ENCODE results near the gene TAGLN. TPM values are rescaled to one million over a fixed set of nuclear protein-coding genes. Genes with fewer than 3 reads are reported as not detected.

Gene TAGLN
- total and polyA plus RNA-seq, 2 of the 8 experiments (the other 6 are each of a cell fraction or from before 2014, with no cell fraction given), result 140 to 300 TPM

DNA sequence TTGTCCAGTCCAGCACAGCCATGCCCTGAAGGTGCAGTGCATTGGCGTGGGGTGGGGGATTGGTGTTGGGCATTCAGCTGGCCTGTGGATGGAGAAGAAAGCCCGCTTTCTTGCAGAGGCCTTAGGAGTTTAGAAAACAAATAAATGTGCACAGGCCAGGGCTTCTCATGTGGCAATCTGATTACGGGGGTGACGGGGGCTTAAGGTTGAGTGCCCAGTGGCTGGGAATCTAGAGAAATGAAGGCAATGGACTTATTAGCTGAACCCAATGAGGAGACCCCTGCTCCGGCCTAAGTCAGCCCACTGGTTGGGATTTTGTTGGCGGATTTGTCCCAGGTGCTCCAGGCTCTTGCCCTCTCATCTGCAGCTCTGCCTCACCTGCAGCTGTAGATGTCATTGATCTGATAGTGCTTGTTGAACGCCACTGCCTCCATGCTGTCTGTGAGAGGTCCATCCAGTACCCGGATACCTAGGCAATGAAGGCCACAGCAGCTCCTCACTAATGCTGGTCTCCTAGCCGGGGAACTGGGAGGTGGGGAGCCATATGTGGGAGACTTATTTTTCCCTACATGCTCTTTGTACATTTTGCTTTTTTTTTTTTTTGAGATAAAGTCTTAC is 26.5 kb downstream of the TAGLN start:
- no peak overlapping the region for H2BK120ac ChIP-seq (replicated peaks; ENCODE audit: low read depth, low read length)
- H3K56ac ChIP-seq (replicated peaks; ENCODE audit: insufficient read length, low read depth, low read length), result no peak overlapping the region
- H4K20me1 ChIP-seq (replicated peaks in 1 of 2; ENCODE audit: control insufficient read depth in 1 of 2, insufficient read depth in 2 of 2, low read length in 2 of 2), result peaks cover 1 to 2% of the 10 kb centered on the region in 2 experiments
- H3K23me2 ChIP-seq (ENCODE audit: low read depth, low read length), result no peaks in the 10 kb centered on the region
- H2BK20ac ChIP-seq (ENCODE audit: low read length), result no peak overlapping the region
- H3K9me3 ChIP-seq (ENCODE audit: insufficient read depth in 2 of 2, low read depth in 1 of 2, low read length in 1 of 2), result no peaks in the 10 kb centered on the region
- H2AK5ac ChIP-seq (ENCODE audit: low read depth, low read length), result no peak overlapping the region
- FAIRE-seq, result no peak
- H3K14ac ChIP-seq (ENCODE audit: insufficient read length), result no peak overlapping the region
- no peak overlapping the region for H4K91ac ChIP-seq (replicated peaks; ENCODE audit: insufficient read length, low read length)
- POLR2A ChIA-PET (ENCODE audit: partially characterized antibody), result interaction anchor here (1.7 to 2.6 kb wide), 3 partner anchors 23 to 50 kb away, joined by 6 to 11 read pairs (median 7); no protein-coding TSS in a partner anchor
- H2AFZ ChIP-seq (ENCODE audit: low read length), result no peak overlapping the region
- peaks cover 7% of the 10 kb centered on the region; the same call in 1 of the 2 replicates for H3K79me1 ChIP-seq (ENCODE audit: low read depth, low read length)
- no peak overlapping the region for H3K27ac ChIP-seq (ENCODE audit: low read depth, low read length)
- no peak overlapping the region for H3K4ac ChIP-seq (replicated peaks; ENCODE audit: insufficient read length, low read depth, low read length)
- 91% methylated on average over 9 of the region's 9 CpGs; no CpG with 5 or more reads in 1 of the 2 experiments for WGBS, 2 experiments (ENCODE audit: extremely low coverage in 1 of 2, insufficient coverage in 1 of 2, insufficient read length in 1 of 2, insufficient replicate concordance in 2 of 2, low coverage in 1 of 2, low lambda C conversion rate in 2 of 2, missing lambda C conversion rate in 1 of 2)
- H3K36me3 ChIP-seq (ENCODE audit: control insufficient read depth in 2 of 4, insufficient read depth in 4 of 4, low read length in 3 of 4), result peaks cover 7 to 25% (median 16%) of the 10 kb centered on the region in 4 experiments; a peak in 6 of 8 replicates
- peak overlapping the region; percentile 41; the same call in 1 of the 2 replicates for H4K8ac ChIP-seq (ENCODE audit: extremely low read depth, insufficient read depth, low read length)
- H3K27me3 ChIP-seq (replicated peaks in 1 of 4; ENCODE audit: control insufficient read depth in 3 of 4, extremely low read depth in 1 of 4, insufficient read depth in 3 of 4, low read length in 3 of 4), result no peaks in the 10 kb centered on the region
- no peak overlapping the region for H3K4me2 ChIP-seq (ENCODE audit: insufficient read depth in 1 of 2, low read depth in 2 of 2, low read length in 2 of 2)
- no peak overlapping the region for H3K18ac ChIP-seq (ENCODE audit: extremely low read depth, low read length)
- no peak overlapping the region for H3K4me3 ChIP-seq (ENCODE audit: extremely low read depth in 1 of 4, insufficient read depth in 2 of 4, low read depth in 3 of 4, low read length in 4 of 4)
- no peak overlapping the region for H2BK12ac ChIP-seq (ENCODE audit: low read depth, low read length)
- no peaks in the 10 kb centered on the region for H3K4me1 ChIP-seq (replicated peaks in 1 of 4; ENCODE audit: control insufficient read depth in 3 of 4, insufficient read depth in 4 of 4, low read length in 3 of 4)
- no peak overlapping the region for H4K5ac ChIP-seq (ENCODE audit: insufficient read length, low read depth, low read length)
- no peak overlapping the region for H2BK15ac ChIP-seq (ENCODE audit: low read length)
- no peak overlapping the region for H2BK5ac ChIP-seq (ENCODE audit: low read depth, low read length)
- H3K79me2 ChIP-seq (ENCODE audit: control insufficient read depth in 1 of 2, insufficient read depth in 2 of 2, low read length in 2 of 2), result 0 out of 4 replicates have a peak, but pooled peaks cover 0 to 5% of the 10 kb centered on the region in 2 experiments
- CTCF ChIA-PET (ENCODE audit: partially characterized antibody), result interaction anchor here (0.6 to 25.0 kb wide), 20 partner anchors 9 to 454 kb away, joined by 3 to 449 read pairs (median 4); partner anchors contain the start of genes APOA1, APOA5, SIDT2 and TAGLN
- no peak overlapping the region for H3K23ac ChIP-seq (ENCODE audit: insufficient read length)
- no peak for DNase-seq (ENCODE audit: low read depth in 1 of 2, low spot score in 2 of 2)
- H3K9ac ChIP-seq (replicated peaks in 1 of 4; ENCODE audit: extremely low read depth in 1 of 4, low read depth in 3 of 4, low read length in 3 of 4), result no peak overlapping the region
- no peak for TF ChIP-seq TBP (IDR thresholded peaks at IDR 0.05; ENCODE audit: low read depth, low read length)
- no peak for TF ChIP-seq RNF2 (IDR thresholded peaks at IDR 0.05; ENCODE audit: borderline replicate concordance, low read depth, low read length, missing control alignments, poor library complexity, severe bottlenecking)
- no peak for TF ChIP-seq TAF7 (optimal IDR thresholded peaks at IDR 0.05; ENCODE audit: borderline replicate concordance, low read depth, low read length)
- no peak for TF ChIP-seq JUND (IDR thresholded peaks at IDR 0.05; ENCODE audit: low read length)
- TF ChIP-seq, protein P1, sequence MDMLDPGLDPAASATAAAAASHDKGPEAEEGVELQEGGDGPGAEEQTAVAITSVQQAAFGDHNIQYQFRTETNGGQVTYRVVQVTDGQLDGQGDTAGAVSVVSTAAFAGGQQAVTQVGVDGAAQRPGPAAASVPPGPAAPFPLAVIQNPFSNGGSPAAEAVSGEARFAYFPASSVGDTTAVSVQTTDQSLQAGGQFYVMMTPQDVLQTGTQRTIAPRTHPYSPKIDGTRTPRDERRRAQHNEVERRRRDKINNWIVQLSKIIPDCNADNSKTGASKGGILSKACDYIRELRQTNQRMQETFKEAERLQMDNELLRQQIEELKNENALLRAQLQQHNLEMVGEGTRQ (IDR thresholded peaks at IDR 0.05; ENCODE audit: low read length), result no peak
- TF ChIP-seq, protein P2, sequence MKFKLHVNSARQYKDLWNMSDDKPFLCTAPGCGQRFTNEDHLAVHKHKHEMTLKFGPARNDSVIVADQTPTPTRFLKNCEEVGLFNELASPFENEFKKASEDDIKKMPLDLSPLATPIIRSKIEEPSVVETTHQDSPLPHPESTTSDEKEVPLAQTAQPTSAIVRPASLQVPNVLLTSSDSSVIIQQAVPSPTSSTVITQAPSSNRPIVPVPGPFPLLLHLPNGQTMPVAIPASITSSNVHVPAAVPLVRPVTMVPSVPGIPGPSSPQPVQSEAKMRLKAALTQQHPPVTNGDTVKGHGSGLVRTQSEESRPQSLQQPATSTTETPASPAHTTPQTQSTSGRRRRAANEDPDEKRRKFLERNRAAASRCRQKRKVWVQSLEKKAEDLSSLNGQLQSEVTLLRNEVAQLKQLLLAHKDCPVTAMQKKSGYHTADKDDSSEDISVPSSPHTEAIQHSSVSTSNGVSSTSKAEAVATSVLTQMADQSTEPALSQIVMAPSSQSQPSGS (IDR thresholded peaks at IDR 0.05; ENCODE audit: low read length), result no peak
- no peak for TF ChIP-seq KDM5A (IDR thresholded peaks at IDR 0.05; ENCODE audit: low read length)
- no peak for TF ChIP-seq ZNF274 (IDR thresholded peaks at IDR 0.05; ENCODE audit: borderline replicate concordance, extremely low read depth, low read length)
- TF ChIP-seq GTF2F1 (IDR thresholded peaks at IDR 0.05; ENCODE audit: borderline replicate concordance, low read depth, low read length), result no peak
